Stomach (tissue), 9 donors: ENCODE measurements around the gene CACNA2D4. TPM values are rescaled to one million over a fixed set of nuclear protein-coding genes. Genes with fewer than 3 reads are reported as not detected.

Experiments used
- DNase-seq, 2 donors: peaks; one replicate each; pipeline versions ENCODE4 v3.0.0 to v3.0.0-alpha.2; 2013 to 2019
- H3K27ac ChIP-seq, 5 donors: fragments of 200-600 bp in 4 of 5; sonication (generic) in 4 of 5; one replicate each; pipeline ENCODE4 v1.5.1; 2013 to 2019; ENCODE audit warnings: mild to moderate bottlenecking in 1 of 5, moderate library complexity in 1 of 5
- H3K27me3 ChIP-seq, 3 donors: fragments of 200-600 bp; sonication (generic); one replicate each; pipeline ENCODE4 v1.5.1; 2017 to 2019; ENCODE audit warnings: mixed run types in 1 of 3
- H3K36me3 ChIP-seq, 4 donors: fragments of 200-600 bp; sonication (generic); 1 replicate in 3 of 4; 2 replicates in 1 of 4; pipeline ENCODE4 v1.5.1; 2016 to 2019
- H3K4me1 ChIP-seq, 4 donors: fragments of 200-600 bp; sonication (generic); one replicate each; pipeline ENCODE4 v1.5.1; 2016 to 2019
- H3K4me3 ChIP-seq, 4 donors: fragments of 200-600 bp; sonication (generic) in 3 of 4; one replicate each; pipeline ENCODE4 v1.5.1; 2016 to 2019; ENCODE audit warnings: mild to moderate bottlenecking in 1 of 4
- H3K9me3 ChIP-seq, 4 donors: fragments of 200-600 bp; sonication (generic); one replicate each; pipeline ENCODE4 v1.5.1; 2016 to 2019
- CTCF ChIP-seq, 7 experiments: fragments of 450-650 bp in 4 of 7; fragments of 200-600 bp in 3 of 7; sonication (generic) in 3 of 7; IDR thresholded peaks; one replicate each; pipeline ENCODE4 v1.5.1; 2016 to 2019; ENCODE audit warnings: antibody characterized with exemption in 7 of 7, control low read depth in 2 of 7, mild to moderate bottlenecking in 1 of 7
- EP300 ChIP-seq: sonication (generic); formaldehyde crosslinking; IDR thresholded peaks from one replicate; pipeline ENCODE4 v1.6.1; 2017; ENCODE audit warnings: antibody characterized with exemption
- POLR2A ChIP-seq, 4 donors: fragments of 450-650 bp; IDR thresholded peaks; one replicate each; pipeline ENCODE4 v1.6.1; 2016; ENCODE audit warnings: antibody characterized with exemption in 4 of 4, control low read depth in 2 of 4, mild to moderate bottlenecking in 1 of 4, moderate library complexity in 1 of 4
- POLR2AphosphoS5 ChIP-seq, 3 donors: sonication (generic); formaldehyde crosslinking; IDR thresholded peaks; one replicate each; pipeline ENCODE4 v1.6.1; 2016; ENCODE audit warnings: antibody characterized with exemption in 3 of 3
- WGBS, 5 donors: extraction: QIAGEN DNeasy Blood & Tissue Kit in 3 of 5; methylation state at CpG; one replicate each; pipeline versions ENCODE4 v1.1.5 to v1.1.7; 2013 to 2018; 5-methylcytosine and 5-hydroxymethylcytosine counted together
- intact Hi-C: fragments of 100-400 bp; cut with DNase I; formaldehyde crosslinking; loops from one replicate; pipeline ENCODE4 v1.15.1; 2023; ENCODE audit warnings: low total_unique reads
- polyA plus RNA-seq, 3 donors: library from polyadenylated mRNA; stranded (reverse); fragments of 200-250 nt; gene quantifications; one replicate each; pipeline ENCODE4 v1.2.3, GENCODE V29; 2013
- total RNA-seq, 5 donors: library from RNA; depleted of rRNA; stranded (reverse); fragments of >200 nt; gene quantifications; one replicate each; pipeline versions ENCODE4 v1.1.0 to v1.2.3, GENCODE V29; 2014 to 2016
- donor health status: healthy with polysubstance abuse.
- donor health status: Bipolar disorder and iron deficiency.
- donor health status: healthy.

The CACNA2D4 gene
- total and polyA plus RNA-seq, 8 donors: 0.58 to 3.5 (median 1.8) TPM; not detected in 1

GRCh38 chr12:1821805-1822204, 96.6 kb downstream of the CACNA2D4 start:
- no peak for TF ChIP-seq CTCF (IDR thresholded peaks at IDR 0.05)
- no peak for TF ChIP-seq EP300
- no peak for TF ChIP-seq POLR2A (IDR thresholded peaks at IDR 0.05)
- no peak for TF ChIP-seq POLR2AphosphoS5 (IDR thresholded peaks at IDR 0.05)
- no peak overlapping the region for H3K4me3 ChIP-seq
- no peaks in the 10 kb centered on the region for H3K36me3 ChIP-seq
- intact Hi-C loops: loop anchor here (10.0 kb wide), 1 partner anchor 93 kb away; the partner anchor contains the start of gene CACNA2D4
- H3K27me3 ChIP-seq: peaks cover 10 to 79% (median 34%) of the 10 kb centered on the region in 3 donors
- DNase-seq: no peak
- H3K27ac ChIP-seq: no peak overlapping the region
- H3K4me1 ChIP-seq: peaks cover 0 to 13% (median 4%) of the 10 kb centered on the region in 4 donors
- no peaks in the 10 kb centered on the region for H3K9me3 ChIP-seq
- 14 to 27% (median 23%) methylated on average over 6 to 12 of the region's 12 CpGs for WGBS, 5 donors

- H3K36me3 ChIP-seq: no peaks in the 10 kb centered on the region
- H3K4me3 ChIP-seq: no peak overlapping the region
- H3K27me3 ChIP-seq: peaks cover 10 to 76% (median 34%) of the 10 kb centered on the region in 3 donors
- TF ChIP-seq POLR2AphosphoS5 (IDR thresholded peaks at IDR 0.05) (no peak), EP300 (no peak), POLR2A (IDR thresholded peaks at IDR 0.05) (no peak), CTCF (IDR thresholded peaks at IDR 0.05) (no peak)
- no peak overlapping the region for H3K27ac ChIP-seq
- H3K4me1 ChIP-seq: peaks cover 0 to 13% (median 4%) of the 10 kb centered on the region in 4 donors
- intact Hi-C loops: loop anchor here (10.0 kb wide), 1 partner anchor 94 kb away; the partner anchor contains the start of gene CACNA2D4
- no peak for DNase-seq
- H3K9me3 ChIP-seq: no peaks in the 10 kb centered on the region
- WGBS, 5 donors: 71 to 83% (median 77%) methylated on average over 11 of the region's 11 CpGs
These were observed 97.6 kb downstream of the CACNA2D4 start for GRCh38 chr12:1820896-1821291.

GRCh38 chr12:1820191-1820895, 98.1 kb downstream of the CACNA2D4 start, which contains the start of gene LRTM2:
Gene LRTM2 (plus strand): TSS chr12:1820565. CDS start chr12:1828149, 7,584 bp downstream.
- intact Hi-C loops: loop anchor here (10.0 kb wide), 1 partner anchor 94 kb away; the partner anchor contains the start of gene CACNA2D4
- DNase-seq: no peak
- 15 to 19% (median 17%) methylated on average over 27 to 34 of the region's 34 CpGs for WGBS, 5 donors
- Histone ChIP-seq H3K9me3 (no peaks in the 10 kb centered on the region), H3K4me3 (no peak within 1 kb of the TSS), H3K27ac (no peak within 1 kb of the TSS), H3K36me3 (no peaks in the 10 kb centered on the region), H3K4me1 (peaks cover 0 to 13% (median 4%) of the 10 kb centered on the region in 4 donors), H3K27me3 (peaks cover 10 to 72% (median 34%) of the 10 kb centered on the region in 3 donors)
- no peak for TF ChIP-seq POLR2AphosphoS5 (IDR thresholded peaks at IDR 0.05)
- no peak for TF ChIP-seq POLR2A (IDR thresholded peaks at IDR 0.05)
- no peak for TF ChIP-seq CTCF (IDR thresholded peaks at IDR 0.05)
- TF ChIP-seq EP300: no peak

- no peak for TF ChIP-seq POLR2A (IDR thresholded peaks at IDR 0.05)
- TF ChIP-seq CTCF (IDR thresholded peaks at IDR 0.05): no peak
- no peak for TF ChIP-seq EP300
- TF ChIP-seq POLR2AphosphoS5 (IDR thresholded peaks at IDR 0.05): no peak
- no peak for DNase-seq
- H3K4me3 ChIP-seq: no peak overlapping the region
- H3K4me1 ChIP-seq: peaks cover 0 to 13% (median 4%) of the 10 kb centered on the region in 4 donors
- H3K9me3 ChIP-seq: no peaks in the 10 kb centered on the region
- intact Hi-C loops: no loop called here
- 38 to 52% (median 48%) methylated on average over 6 of the region's 6 CpGs for WGBS, 5 donors
- H3K27me3 ChIP-seq: peaks cover 10 to 65% (median 34%) of the 10 kb centered on the region in 3 donors
- no peak overlapping the region for H3K27ac ChIP-seq
- no peaks in the 10 kb centered on the region for H3K36me3 ChIP-seq
These were observed 98.9 kb downstream of the CACNA2D4 start for GRCh38 chr12:1819571-1819970.
